NB4 (cell line): Measurements from ENCODE around the gene AMTN.
"Not testable (repeated sequence)": the region's sequence is repeated elsewhere in the genome, so short reads cannot be mapped to it uniquely, and the experiment has no call there.

Experiments
- DNase-seq: peaks from one replicate; pipeline ENCODE4 v3.0.0; 2010; ENCODE audit warnings: low read depth
- H3K4me3 ChIP-seq: one replicate; pipeline ENCODE4 v1.5.1; 2011; ENCODE audit warnings: mild to moderate bottlenecking, low read depth, low read length, moderate library complexity
- CTCF ChIP-seq: IDR thresholded peaks from one replicate; pipeline ENCODE4 v1.5.1; 2012; ENCODE audit warnings: low read depth, low read length
- MAX ChIP-seq: IDR thresholded peaks from 2 replicates; pipeline ENCODE4 v1.6.1; 2011; ENCODE audit warnings: low read depth, low read length
- MYC ChIP-seq: IDR thresholded peaks from 2 replicates; pipeline ENCODE4 v1.6.1; 2011; ENCODE audit warnings: low read depth, low read length
- POLR2A ChIP-seq: IDR thresholded peaks from 2 replicates; pipeline ENCODE4 v1.6.1; 2011; ENCODE audit warnings: mild to moderate bottlenecking; ENCODE audit not compliant: insufficient read length; ENCODE audit errors: extremely low read depth

The AMTN gene

GRCh38 chr4:70518269-70518668 is at the start of gene AMTN:
Gene AMTN (plus strand): TSS chr4:70518569. CDS start chr4:70518778, 209 bp downstream.
- DNase-seq, result no peak
- TF ChIP-seq MYC, result no peak
- no peak for TF ChIP-seq MAX
- TF ChIP-seq POLR2A, result no peak
- no peak for TF ChIP-seq CTCF

GRCh38 chr4:70471897-70472296 is 46.5 kb upstream of the AMTN start, which contains the start of gene MUC7:
Gene MUC7 (plus strand): TSS chr4:70472197. CDS start chr4:70474022, 1,825 bp downstream.
- TF ChIP-seq POLR2A (no peak), CTCF (no peak), MYC (no peak), MAX (no peak)
- H3K4me3 ChIP-seq, result no peak within 1 kb of the TSS
- no peak for DNase-seq

More at GRCh38 chr4:70518269-70518668, at the start of gene AMTN:
- no peak within 1 kb of the TSS for H3K4me3 ChIP-seq

- TF ChIP-seq MYC (no peak), MAX (no peak), CTCF (no peak), POLR2A (no peak)
- no peak overlapping the region for H3K4me3 ChIP-seq
- DNase-seq, result no peak
Measured at GRCh38 chr4:70473679-70474078, 44.7 kb upstream of the AMTN start.

GRCh38 chr4:70488748-70489147 is 29.6 kb upstream of the AMTN start:
- H3K4me3 ChIP-seq, result no peak overlapping the region
- DNase-seq, result no peak
- TF ChIP-seq POLR2A, result no peak
- no peak for TF ChIP-seq CTCF
- TF ChIP-seq MAX, result no peak
- no peak for TF ChIP-seq MYC

GRCh38 chr4:70496231-70496630 is 22.1 kb upstream of the AMTN start:
- no peak for DNase-seq
- TF ChIP-seq MYC (no peak), POLR2A (no peak), CTCF (no peak), MAX (no peak)
- H3K4me3 ChIP-seq, result no peak overlapping the region

- DNase-seq, H3K4me3 ChIP-seq: not testable (repeated sequence)
Measured at GRCh38 chr4:70501838-70502237, 16.5 kb upstream of the AMTN start.
